ENCODE results near the gene TASP1.
"Not testable (repeated sequence)": the region's sequence is repeated elsewhere in the genome, so short reads cannot be mapped to it uniquely, and the experiment has no call there.

Gene TASP1

DNA sequence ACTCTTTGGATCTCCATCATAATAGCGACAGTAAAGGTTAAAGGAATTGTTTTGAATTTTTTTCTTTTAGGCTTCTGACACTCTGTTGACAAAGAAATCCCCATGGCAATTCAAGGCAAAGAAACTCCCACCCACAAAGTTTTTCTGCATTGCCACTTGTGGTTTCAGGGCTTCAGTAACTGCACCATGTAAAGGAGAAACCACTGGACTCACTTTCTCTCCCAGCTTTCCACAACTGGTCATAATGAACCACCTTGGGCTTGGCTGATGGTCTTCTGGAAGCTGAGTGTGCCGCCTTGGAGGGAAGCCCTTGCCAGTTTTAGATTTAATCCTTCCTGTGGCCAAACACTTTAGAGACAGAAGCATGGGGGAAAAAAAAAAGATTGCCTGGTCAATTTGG is 254.6 kb downstream of the TASP1 start:
- no peak for DNase-seq

DNA sequence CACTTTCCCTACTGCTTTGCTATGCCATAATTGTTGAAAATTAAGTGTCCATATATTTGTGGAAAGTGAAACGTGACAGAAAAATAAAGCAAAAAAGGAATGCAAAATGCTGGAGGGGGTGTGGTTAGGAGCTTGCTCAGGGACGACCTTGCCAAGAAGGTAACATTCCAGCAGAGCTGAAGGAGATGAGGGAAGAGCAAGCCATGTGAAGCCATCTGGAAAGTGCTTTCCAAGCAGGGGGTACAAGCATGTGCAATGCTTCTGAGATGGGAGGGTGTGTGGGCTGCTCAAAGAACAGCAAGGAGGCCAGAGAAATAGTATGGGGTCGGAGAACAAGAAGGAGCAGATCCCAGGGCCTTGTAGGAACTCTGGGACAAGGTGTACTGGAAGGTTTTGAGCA is 255.9 kb downstream of the TASP1 start:
- DNase-seq, result no peak

DNA sequence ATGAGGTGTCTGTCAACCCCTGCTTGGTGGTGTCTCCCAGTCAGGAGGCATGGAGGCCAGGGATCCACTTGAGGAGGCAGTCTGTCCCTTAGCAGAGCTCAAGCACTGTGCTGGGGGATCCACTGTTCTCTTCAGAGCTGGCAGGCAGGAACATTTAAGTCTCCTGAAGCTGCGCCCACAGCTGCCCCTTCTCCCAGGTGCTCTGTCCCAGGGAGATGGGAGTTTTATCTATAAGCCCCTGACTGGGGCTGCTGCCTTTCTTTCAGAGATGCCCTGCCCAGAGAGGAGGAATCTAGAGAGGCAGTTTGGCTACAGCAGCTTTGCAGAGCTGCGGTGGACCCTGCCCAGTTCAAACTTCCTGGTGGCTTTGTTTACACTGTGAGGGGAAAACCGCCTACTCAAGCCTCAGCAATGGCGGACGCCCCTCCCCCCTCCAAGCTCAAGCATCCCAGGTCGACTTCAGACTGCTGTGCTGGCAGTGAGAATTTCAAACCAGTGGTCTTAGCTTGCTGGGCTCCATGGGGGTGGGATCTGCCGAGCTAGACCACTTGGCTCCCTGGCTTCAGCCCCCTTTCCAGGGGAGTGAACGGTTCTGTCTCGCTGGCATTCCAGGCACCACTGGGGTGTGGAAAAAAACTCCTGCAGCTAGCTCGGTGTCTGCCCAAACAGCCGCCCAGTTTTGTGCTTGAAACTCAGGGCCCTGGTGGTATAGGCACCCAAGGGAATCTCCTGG is 258.1 kb downstream of the TASP1 start:
- not testable (repeated sequence) for DNase-seq

DNA sequence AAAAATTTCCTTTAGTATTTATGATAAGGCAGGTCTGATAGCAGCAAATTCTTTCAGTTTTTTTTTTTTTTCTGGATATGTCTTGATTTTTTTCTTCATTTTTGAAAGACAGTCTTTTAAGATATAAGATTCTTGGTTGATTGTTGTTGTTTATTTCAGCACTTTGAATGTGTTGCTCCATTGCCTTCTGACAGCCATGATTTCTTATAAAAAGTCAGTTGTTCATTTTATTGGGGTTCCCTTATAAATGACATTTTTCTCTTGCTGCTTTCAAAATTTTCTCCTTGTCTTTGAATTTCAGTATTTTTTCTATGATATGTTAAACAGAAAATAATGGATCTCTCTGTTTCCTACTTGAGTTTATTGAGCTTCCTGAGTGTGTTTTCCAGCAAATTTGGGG is 265.3 kb downstream of the TASP1 start:
- DNase-seq, result no peak

DNA sequence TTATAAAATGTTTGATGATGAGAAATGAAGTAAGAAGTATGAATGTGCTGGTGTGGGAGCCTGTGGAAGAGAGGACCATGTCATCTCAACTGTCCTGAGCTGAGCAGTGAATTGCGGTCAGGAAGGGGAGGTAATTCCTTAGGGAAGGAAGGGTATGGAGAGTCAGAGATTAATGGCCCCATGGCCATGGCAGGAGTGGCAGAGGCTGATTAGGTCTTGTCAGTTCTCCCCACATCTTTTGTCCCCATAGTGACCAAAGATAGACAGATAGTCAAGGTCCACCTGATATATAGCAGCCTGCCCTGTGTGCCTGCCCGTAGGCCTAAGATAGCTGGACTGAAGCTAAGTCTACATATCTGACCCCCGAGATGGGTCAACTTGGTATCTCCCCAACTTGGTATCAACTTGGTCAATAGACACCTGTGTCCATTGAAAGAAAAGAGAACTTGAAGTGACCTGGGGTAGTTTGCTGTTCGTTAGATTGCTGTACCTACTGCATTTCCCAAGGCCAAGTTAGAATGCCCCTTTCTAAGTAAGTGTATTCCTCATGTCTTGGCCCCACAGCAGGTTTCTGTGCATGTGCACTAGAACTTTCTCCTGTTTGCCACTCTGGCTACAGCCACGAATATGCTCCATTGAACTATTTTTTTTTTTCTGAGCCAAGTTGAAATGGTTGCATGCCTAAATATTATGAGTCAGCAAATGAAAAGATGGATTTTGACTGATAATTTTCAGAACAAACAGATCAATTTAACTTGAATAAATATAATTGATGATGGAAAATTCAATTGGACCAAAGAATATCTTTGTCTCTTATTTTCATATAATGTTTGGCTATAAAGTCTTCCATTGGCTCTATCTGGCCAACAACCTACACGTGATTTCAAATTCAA is 274.2 kb downstream of the TASP1 start:
- DNase-seq, result no peak

DNA sequence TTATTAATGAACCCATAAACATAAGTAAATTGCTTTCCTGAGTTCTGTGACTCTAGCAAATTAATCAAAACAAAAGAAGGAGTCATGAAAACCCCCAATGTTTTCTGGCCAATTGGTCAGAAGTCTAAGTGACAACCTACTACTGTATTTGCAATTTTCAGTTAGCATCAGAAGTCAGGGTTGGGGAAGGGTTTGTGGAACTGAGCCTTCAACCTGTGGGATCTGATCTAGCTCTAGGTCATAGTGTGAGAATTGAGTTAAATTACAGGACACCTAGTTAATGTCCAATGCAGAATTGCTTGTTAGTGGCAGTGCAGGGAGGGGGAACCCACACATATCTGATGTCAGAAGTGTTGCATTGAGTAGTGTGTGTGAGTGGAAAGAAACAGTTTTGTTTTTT is 275.3 kb downstream of the TASP1 start:
- DNase-seq, result no peak

DNA sequence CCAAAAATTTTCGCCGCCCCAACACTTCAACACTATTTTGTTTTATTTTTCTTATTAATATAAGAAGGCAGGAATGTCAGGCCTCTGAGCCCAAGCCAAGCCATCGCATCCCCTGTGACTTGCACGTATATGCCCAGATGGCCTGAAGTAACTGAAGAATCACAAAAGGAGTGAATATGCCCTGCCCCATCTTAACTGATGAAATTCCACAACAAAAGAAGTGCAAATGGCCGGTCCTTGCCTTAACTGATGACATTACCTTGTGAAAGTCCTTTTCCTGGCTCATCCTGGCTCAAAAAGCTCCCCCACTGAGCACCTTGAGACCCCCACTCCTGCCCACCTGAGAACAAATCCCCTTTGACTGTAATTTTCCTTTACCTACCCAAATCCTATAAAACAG is 276.6 kb downstream of the TASP1 start:
- DNase-seq, result not testable (repeated sequence)

DNA sequence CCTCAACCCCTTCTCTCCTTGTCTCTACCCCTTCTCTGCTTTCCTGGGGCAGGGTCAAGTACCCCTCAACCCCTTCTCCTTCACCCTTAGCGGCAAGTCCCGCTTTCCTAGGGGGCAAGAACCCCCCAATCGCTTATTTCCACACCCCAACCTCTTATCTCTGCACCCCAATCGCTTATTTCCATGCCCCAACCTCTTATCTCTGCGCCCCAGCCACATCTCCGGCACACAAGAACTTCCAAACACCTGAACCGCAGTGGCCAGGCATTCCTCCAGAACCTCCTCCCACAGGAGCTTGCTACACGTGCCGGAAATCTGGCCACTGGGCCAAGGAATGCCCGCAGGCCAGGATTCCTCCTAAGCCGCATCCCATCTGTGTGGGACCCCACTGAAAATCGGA is 279.8 kb downstream of the TASP1 start:
- not testable (repeated sequence) for DNase-seq

DNA sequence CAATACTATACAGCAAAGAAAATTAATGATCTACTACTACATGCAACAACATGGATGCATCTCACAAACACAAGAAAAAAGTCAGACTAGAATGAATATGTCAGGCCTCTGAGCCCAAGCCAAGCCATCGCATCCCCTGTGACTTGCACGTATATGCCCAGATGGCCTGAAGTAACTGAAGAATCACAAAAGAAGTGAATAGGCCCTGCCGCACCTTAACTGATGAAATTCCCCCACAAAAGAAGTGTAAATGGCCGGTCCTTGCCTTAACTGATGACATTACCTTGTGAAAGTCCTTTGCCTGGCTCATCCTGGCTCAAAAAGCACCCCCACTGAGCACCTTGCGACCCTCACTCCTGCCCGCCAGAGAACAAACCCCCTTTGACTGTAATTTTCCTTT is 280.9 kb downstream of the TASP1 start:
- DNase-seq, result not testable (repeated sequence)

DNA sequence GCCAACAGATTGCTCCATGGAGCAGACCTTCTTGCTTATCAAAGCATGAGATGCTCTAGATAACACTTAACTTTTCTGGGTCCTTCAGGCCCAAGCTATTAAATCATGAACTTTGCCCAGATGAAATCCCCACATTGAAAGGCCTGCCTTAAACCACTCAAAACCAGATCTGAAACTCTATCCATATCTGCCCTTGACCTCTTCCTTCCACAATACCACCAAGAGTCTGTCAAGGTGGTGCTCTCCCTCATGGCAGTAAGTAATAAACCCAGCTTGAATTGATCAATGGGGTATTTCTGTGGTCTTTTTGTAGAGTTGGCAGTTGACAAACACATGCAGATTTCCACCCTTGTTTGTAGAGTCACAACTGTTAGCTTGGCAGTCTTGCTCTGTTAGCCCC is 282.1 kb downstream of the TASP1 start:
- DNase-seq, result no peak

DNA sequence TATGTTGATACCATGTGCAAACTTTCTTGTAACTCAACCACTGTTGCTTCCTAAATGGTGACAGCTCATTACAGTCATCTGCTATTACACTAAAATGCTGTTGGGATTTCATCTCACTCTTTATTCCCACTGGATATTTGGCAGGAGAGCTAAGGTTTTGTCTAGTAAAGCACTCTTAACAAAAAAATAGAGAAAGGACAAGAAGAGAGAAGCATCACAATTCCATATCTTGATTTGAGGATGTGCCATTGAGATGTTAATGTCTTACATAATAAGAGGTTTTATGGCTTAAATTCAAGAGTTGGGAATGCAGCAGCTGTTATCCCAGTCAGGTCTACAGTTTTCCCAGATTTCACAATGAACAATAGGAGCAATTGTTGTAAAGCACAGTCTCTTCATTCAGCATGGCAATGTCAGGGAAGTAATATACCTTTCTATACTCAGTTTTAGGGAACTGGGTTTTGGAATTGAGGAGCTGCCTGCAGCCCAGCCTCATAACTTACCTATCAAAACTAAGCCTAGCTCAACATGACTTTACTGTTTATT is 282.7 kb downstream of the TASP1 start:
- no peak for DNase-seq

DNA sequence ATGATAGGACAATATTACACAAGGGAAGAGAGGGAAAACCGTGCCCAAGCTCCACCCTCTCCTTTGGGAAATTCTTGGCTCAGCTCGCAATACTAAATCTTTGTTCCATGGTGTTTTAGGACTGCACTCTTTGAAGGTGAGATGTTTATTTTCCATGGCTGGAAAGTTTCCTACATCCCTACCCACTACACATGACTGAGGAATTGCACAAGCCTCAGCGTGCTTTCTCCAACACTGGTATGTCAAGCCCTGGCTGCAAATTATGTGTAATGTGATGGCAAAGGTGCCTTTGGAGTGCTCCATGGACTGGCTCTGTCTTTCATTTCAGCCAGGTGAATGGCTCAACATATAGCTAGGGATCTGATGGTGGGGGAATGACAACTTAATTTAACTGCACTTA is 283.3 kb downstream of the TASP1 start:
- no peak for DNase-seq

DNA sequence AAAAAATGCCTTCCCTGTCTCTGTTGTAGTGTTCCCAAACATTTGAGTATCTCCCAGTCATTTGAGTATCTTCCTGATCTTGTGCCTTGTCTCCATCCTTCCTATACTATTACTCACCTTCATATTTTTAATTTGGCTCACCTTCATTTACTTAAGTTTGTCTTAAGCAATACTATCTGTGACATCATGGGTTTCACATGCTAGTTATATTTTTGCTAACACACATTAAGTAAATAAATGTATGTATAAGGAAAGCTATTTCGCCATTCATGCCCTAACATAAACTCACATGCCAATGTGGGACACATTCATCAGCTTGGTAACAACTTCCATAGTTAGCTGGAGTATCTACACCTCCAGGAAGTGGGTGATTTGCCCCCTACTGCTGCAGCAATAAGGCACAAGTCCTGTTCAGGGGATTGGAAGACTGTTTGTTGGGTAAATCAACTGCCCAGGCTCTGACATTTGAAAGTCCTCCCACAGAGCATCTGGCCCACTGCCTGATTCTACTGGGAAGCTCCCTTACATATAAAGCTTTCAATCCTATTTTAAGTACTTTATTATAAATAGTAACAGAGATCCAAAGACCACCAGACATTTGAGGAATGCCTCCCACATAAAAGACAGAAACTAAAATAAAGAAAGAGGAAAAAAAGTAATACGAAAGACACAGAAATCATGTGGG is 285.3 kb downstream of the TASP1 start:
- DNase-seq, result no peak

DNA sequence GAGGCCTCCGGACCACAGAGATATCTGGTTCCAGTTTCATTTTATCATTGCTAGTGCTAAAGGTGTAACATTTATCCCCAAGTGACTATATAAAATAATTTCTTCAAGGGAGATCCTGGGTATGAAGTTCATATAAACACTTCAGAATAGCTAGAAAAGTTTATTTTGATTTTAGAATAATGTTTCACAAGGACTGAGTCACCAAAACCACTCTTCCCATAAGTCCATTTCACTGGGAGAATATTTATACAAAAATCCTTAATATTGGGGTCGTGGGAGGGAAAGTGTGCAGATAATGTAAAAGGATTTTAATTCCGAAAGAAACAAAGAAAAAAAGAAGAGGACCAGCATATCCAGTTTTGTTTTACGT is 289.5 kb downstream of the TASP1 start:
- DNase-seq, result no peak

DNA sequence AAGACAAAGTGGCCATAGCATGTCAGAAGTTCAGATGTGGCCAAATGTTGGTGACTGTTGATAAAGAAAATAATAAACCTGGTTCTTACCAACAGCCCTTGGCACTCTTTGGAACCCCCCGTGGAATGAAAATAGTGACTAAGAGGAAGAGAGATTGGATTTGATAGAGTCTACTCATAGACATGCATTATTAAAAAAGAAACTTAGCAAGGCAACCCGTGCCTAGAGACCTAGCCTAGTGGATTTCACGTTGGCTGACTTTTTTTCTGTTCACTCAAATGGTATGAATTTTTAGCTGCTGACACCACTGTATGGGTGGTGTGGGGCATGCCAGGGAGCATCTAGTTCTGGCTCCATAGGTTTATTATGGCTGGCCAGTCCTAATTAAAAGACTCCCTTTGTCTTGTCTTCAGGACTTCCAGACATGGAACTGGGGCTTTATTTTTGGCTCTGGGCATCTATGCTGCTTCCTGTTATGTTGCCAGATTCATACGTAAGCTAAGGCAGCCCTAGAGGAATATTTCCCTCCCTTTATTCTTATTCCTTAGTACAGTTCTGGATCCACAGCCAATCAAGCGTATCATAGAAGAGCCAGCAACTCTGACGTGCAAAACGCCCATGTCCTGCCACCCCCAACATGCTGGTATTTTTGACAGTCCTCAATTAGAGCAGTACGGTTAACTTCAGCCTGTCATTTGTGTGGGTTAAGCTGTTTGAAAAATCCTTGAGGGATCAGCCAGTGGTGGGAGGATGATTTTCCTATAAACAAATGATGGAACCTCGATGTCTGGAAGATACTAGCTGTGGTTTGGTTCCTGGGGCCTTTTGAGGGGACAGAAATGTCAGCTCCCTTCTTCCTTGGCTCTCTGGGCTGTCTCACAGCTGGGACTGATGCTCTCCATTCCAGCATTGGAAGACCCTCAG is 290.2 kb downstream of the TASP1 start:
- DNase-seq, result no peak

DNA sequence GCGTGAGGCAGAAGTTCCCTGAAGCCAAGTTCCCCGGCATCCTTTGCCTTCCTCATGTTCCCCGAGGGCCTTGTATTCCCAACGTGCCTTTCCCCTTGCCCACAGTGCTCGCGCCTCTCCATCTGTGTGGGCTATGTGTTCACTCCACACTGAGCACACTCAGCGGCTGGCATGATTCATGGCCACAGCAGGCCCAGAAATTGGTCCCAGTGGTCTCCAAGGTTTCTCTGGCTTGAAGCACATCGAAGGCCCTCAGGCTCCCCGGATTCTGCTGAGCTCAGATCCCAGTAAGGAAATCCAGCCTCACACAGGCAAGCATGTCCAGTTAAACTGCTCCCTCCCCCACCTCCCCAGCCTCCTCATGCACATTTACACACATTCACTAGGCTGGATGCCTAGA is 294.1 kb downstream of the TASP1 start:
- no peak for DNase-seq

DNA sequence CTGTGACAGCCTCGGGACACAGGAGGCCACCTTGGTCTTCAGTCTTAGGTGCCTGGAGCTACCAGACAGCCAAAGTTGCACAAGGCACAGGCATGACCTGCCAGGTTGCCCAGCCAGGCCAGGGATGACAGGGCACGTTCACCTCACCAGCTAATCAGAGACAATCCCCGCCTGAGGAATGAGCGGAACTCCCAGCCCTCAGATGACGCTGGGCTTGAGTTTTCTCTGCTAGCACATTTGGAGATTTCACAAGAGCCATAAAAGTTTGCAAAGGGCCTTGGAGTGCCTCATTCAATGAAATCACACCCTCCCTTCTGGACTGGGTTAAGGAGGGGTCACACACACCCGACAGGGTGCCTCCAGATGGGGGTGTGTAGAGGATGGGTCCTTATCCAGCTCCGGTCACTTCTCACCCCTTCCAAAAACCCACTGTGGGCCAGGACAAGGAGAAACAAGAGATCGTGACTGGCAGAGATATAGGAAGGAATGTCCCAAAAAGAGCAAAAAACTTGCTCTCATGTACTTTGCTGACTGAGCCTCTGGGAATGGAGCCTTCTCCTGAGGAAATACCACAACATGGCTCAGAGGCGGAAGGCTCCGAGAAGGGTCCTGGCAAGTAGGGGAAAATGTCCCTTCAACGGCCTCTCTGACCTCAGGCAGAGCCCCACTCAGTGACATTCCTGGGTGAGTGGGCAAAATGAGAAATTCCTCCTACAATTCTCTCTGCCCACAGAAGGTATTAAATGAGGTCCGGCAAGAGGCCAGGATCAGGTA is 296.1 kb downstream of the TASP1 start:
- no peak for DNase-seq

DNA sequence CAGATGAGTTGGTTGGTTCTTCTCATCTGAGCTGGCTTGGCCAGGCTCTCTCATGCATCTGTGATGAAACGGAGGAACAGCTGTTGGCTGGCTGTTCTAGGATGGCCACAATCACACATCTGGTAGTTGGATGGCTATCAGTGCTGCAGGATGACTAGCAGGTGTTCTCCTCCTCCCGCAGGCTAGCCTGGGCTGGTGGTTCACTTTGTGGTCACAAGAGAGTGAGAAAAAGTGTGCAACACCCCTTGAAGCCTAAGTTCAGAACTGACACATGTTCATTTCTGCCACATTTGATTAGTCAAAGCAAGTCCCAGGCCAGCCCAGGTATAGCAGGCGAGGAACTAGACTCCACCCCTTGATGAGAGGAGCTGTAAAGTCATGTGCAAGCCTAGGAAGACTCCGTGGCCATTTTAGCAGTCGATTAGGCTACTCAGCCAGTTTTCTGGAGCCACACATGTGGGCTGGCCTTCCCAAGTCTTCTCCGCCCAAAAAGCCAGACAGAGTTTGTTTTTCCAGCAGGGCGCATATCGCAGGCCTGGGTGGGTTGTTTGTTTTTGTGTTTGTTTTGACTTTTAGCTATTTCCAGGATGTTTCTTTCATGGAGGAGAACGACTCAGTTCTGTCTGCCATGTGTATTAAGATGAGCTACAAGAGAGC is 296.9 kb downstream of the TASP1 start:
- DNase-seq, result no peak

DNA sequence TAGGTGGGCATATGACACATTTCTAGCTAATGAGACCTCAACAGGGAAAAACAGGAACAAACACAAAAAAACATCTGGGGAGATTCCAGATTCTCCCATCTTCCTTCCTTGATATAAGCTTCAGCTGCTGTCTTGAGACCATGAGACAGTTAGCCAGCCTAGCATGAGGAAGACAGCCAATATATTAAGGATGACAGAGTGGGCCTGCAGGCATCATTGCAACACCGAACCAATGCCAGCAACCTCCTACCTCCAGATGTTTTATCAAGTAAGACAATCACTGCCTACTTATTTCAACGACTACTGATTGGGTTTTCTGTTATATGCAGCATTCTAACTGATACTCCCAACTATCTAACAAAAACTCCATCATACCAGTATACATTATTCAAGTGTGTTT is 298.6 kb downstream of the TASP1 start:
- no peak for DNase-seq
